ENCODE results near the gene CCDC85C. TPM values are rescaled to one million over a fixed set of nuclear protein-coding genes. Genes with fewer than 3 reads are reported as not detected.

CCDC85C gene
- total and polyA plus RNA-seq, 2 of the 4 experiments (the other 2 are of a cell fraction) = 16.0 to 19.0 TPM

GRCh38 chr14:99552572-99553216 is 51.3 kb downstream of the CCDC85C start:
- H3K27me3 ChIP-seq (ENCODE audit: control insufficient read depth, insufficient read depth, low read length) = no peaks in the 10 kb centered on the region
- H2BK15ac ChIP-seq (ENCODE audit: low read depth, low read length) = no peak overlapping the region
- ChIA-PET CTCF (no interaction called here), POLR2A (ENCODE audit: unreplicated experiment) (no interaction called here)
- H3K9me3 ChIP-seq (ENCODE audit: control insufficient read depth, insufficient read depth, low read length) = no peaks in the 10 kb centered on the region
- 0 out of 2 replicates have a peak overlapping the region, but pooled peaks have one; percentile 10 for H2AK5ac ChIP-seq (ENCODE audit: low read depth, low read length)
- no peak overlapping the region for H4K8ac ChIP-seq (ENCODE audit: low read depth in 2 of 2, low read length in 2 of 2)
- intact Hi-C loops (cut with micrococcal nuclease) = no loop called here
- no peak overlapping the region for H3K4me3 ChIP-seq (ENCODE audit: insufficient read depth, low read depth, low read length)
- H4K91ac ChIP-seq (ENCODE audit: insufficient read depth, low read depth, low read length) = no peak overlapping the region
- DNase-seq (no peak), ATAC-seq (ENCODE audit: low read depth) (no peak; the same call in 1 of the 2 replicates)
- no peak overlapping the region for H3K27ac ChIP-seq (ENCODE audit: insufficient read depth, low read length)
- dilution Hi-C loops (cut with HindIII; ENCODE audit: low sequenced_read_pairs, unreplicated experiment) = no loop called here
- no peak overlapping the region for H2BK5ac ChIP-seq (ENCODE audit: low read depth, low read length, poor library complexity, severe bottlenecking)
- H4K5ac ChIP-seq (ENCODE audit: low read depth, low read length) = no peak overlapping the region
- in situ Hi-C loops (cut with MboI; ENCODE audit: low sequenced_read_pairs) = no loop called here
- H3K4ac ChIP-seq (ENCODE audit: low read depth, low read length) = no peak overlapping the region
- BruUV-seq (replicated peaks) = no TSS peak
- H3K4me2 ChIP-seq (ENCODE audit: low read depth, low read length) = no peak overlapping the region
- no peak overlapping the region for H3K9ac ChIP-seq (ENCODE audit: low read depth, low read length)
- 90% methylated on average over 5 of the region's 13 CpGs; no CpG with 5 or more reads in 1 of the 2 experiments for WGBS, 2 experiments (ENCODE audit: extremely low coverage in 2 of 2, insufficient read length in 1 of 2)
- H3K4me1 ChIP-seq (ENCODE audit: control insufficient read depth, insufficient read depth, low read length) = peaks cover 3% of the 10 kb centered on the region; the same call in 1 of the 2 replicates
- H3K14ac ChIP-seq (replicated peaks; ENCODE audit: low read depth, low read length) = no peak overlapping the region
- no peak overlapping the region for H2AFZ ChIP-seq (replicated peaks; ENCODE audit: low read length, poor library complexity)
- H3K23ac ChIP-seq (ENCODE audit: low read depth, low read length) = no peak overlapping the region
- no peak overlapping the region for H2BK20ac ChIP-seq (ENCODE audit: low read depth, low read length)
- H4K20me1 ChIP-seq (ENCODE audit: insufficient read depth, low read length) = peaks cover 54% of the 10 kb centered on the region
- TF ChIP-seq CEBPB (IDR thresholded peaks at IDR 0.05; ENCODE audit: low read depth, low read length) (no peak), RCOR1 (IDR thresholded peaks at IDR 0.05; ENCODE audit: insufficient replicate concordance, low read length) (no peak), SMC3 (IDR thresholded peaks at IDR 0.05; ENCODE audit: low read depth, low read length) (no peak), NFE2L2 (IDR thresholded peaks at IDR 0.05; ENCODE audit: low read depth, low read length) (no peak), RAD21 (IDR thresholded peaks at IDR 0.05; ENCODE audit: low read length) (no peak), CHD1 (IDR thresholded peaks at IDR 0.05; ENCODE audit: low read depth, low read length) (no peak), MAZ (IDR thresholded peaks at IDR 0.05; ENCODE audit: borderline replicate concordance, low read depth, low read length) (no peak), MXI1 (IDR thresholded peaks at IDR 0.05; ENCODE audit: borderline replicate concordance, low read depth, low read length) (no peak), RFX5 (IDR thresholded peaks at IDR 0.05; ENCODE audit: low read depth, low read length) (no peak), POLR2A (IDR thresholded peaks at IDR 0.05; ENCODE audit: low read depth, low read length) (no peak), FOS (IDR thresholded peaks at IDR 0.05; ENCODE audit: low read depth, low read length) (no peak), BHLHE40 (IDR thresholded peaks at IDR 0.05; ENCODE audit: low read depth, low read length) (no peak), MAFK (IDR thresholded peaks at IDR 0.05; ENCODE audit: low read depth, low read length) (no peak)
- TF ChIP-seq, protein P1, sequence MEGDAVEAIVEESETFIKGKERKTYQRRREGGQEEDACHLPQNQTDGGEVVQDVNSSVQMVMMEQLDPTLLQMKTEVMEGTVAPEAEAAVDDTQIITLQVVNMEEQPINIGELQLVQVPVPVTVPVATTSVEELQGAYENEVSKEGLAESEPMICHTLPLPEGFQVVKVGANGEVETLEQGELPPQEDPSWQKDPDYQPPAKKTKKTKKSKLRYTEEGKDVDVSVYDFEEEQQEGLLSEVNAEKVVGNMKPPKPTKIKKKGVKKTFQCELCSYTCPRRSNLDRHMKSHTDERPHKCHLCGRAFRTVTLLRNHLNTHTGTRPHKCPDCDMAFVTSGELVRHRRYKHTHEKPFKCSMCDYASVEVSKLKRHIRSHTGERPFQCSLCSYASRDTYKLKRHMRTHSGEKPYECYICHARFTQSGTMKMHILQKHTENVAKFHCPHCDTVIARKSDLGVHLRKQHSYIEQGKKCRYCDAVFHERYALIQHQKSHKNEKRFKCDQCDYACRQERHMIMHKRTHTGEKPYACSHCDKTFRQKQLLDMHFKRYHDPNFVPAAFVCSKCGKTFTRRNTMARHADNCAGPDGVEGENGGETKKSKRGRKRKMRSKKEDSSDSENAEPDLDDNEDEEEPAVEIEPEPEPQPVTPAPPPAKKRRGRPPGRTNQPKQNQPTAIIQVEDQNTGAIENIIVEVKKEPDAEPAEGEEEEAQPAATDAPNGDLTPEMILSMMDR (conservative IDR thresholded peaks at IDR 0.05; ENCODE audit: low read depth, low read length) = no peak
- TF ChIP-seq, protein P2, sequence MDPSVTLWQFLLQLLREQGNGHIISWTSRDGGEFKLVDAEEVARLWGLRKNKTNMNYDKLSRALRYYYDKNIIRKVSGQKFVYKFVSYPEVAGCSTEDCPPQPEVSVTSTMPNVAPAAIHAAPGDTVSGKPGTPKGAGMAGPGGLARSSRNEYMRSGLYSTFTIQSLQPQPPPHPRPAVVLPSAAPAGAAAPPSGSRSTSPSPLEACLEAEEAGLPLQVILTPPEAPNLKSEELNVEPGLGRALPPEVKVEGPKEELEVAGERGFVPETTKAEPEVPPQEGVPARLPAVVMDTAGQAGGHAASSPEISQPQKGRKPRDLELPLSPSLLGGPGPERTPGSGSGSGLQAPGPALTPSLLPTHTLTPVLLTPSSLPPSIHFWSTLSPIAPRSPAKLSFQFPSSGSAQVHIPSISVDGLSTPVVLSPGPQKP (IDR thresholded peaks at IDR 0.05; ENCODE audit: borderline replicate concordance, low read depth, low read length) = no peak
- no peak overlapping the region for H2BK120ac ChIP-seq (ENCODE audit: low read depth, low read length)
- no peaks in the 10 kb centered on the region for H3K36me3 ChIP-seq (ENCODE audit: control insufficient read depth, insufficient read depth, low read length)
- peaks cover 12% of the 10 kb centered on the region for H3K9me1 ChIP-seq (ENCODE audit: insufficient read depth, low read length)
- H3K79me1 ChIP-seq (ENCODE audit: low read depth in 1 of 2, low read length in 2 of 2) = peaks cover 45 to 89% of the 10 kb centered on the region in 2 experiments
- H3K18ac ChIP-seq (ENCODE audit: low read depth, low read length) = no peak overlapping the region
- no peak overlapping the region for H2AK9ac ChIP-seq (replicated peaks; ENCODE audit: low read depth, low read length, poor library complexity)
- no peak overlapping the region for H3K56ac ChIP-seq (ENCODE audit: extremely low read depth, insufficient read depth, low read length)
